ENCODE results near the gene PTCD3.

DNA sequence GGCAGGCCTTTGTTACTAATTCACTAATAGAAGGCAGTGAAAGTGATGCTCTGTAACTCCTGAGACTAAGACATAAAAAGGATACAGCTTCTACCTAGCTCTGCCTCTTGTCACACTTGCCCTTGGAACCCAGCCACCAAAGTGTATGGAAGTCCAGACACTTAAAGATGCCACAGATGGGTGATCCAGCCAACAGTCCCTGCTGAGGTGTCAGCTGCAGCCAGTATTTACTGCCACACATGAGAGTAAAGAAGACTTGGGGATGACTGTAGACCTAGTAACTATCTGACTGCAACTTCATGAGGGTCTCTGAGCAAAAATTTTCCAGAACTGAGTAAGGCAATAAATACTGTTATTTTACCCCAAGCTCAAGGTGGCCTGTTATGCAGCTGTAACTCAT lies 80.4 kb downstream of the PTCD3 start:
- TF ChIP-seq CTCF (optimal IDR thresholded peaks at IDR 0.05 in 1 of 3, IDR thresholded peaks at IDR 0.05 in 1 of 3, conservative IDR thresholded peaks at IDR 0.05 in 1 of 3; ENCODE audit: extremely low read depth in 1 of 3, insufficient read depth in 2 of 3, low read length in 3 of 3) = no peak
- TF ChIP-seq EZH2 (IDR thresholded peaks at IDR 0.05; ENCODE audit: low read length) = no peak

Measured in keratinocyte (primary cell).